ENCODE data around the gene CD300A.

The CD300A gene

GRCh38 chr17:74466111-74466827, at the start of gene CD300A:
Gene CD300A (plus strand): TSS chr17:74466634. CDS start chr17:74466704, 70 bp downstream.
- DNase-seq = no peak

DNA sequence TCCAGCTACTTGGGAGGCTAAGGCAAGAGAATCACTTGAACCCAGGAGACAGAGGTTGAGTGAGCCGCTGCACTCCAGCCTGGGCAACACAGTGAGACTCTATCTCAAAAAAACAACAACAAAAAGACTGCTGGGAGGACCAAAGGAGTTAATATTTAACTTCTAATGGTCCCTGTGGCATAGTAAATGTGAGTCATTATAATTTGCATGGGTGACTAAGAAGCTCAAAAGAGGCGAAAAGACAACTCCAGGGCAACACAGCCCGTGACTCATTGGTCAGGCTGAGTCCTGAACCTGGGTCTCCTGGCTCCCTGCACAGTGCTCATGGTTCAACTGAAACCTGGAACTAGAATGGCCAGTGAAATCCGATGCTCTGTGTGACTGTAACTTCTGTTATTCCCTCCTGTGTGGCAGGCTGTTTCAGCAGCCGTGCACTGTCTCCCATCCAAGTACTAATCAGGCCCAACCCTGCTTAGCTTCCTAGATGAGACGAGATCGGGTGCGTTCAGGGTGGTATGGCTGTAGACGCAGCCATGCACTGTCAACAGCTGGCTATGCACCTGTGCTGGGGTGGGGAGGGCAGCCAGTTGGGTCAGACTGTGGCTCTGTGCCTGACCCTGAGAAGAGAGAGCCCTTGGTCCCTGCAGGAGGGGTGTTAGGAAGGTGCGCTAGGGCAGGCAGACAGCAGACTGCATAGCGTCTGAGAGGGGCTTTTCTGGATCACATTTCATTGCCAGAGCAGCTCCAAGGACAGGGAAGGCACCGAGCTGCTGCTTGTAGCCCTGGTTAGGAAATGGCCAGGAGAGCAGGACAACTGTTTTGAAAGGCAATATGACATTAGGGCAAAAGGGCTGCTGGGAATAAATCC, 49.0 kb upstream of the CD300A start:
- no peak for DNase-seq

DNA sequence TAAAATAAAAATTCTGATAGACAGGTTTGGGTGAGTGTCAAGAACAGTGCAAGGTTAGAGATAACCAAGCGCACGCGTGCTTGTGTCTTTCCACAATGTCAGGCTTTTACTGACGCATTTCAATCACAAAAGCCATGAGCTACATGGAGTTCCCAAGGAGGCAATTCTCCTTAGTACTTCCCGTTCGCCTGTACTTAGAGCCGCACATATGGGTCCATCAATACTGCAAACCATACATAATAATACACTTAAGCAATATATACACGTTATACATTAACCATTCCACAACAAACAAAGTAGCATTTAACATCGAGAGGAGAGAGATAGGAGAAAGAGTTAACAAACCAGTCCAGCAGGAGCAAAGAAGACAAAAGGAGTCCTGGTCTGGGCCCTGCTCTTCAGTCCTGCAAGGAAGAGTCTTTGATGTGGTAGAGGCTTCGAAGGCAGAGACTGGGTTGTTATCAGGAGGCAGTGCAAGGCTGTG, 46.5 kb upstream of the CD300A start:
- DNase-seq = no peak

DNA sequence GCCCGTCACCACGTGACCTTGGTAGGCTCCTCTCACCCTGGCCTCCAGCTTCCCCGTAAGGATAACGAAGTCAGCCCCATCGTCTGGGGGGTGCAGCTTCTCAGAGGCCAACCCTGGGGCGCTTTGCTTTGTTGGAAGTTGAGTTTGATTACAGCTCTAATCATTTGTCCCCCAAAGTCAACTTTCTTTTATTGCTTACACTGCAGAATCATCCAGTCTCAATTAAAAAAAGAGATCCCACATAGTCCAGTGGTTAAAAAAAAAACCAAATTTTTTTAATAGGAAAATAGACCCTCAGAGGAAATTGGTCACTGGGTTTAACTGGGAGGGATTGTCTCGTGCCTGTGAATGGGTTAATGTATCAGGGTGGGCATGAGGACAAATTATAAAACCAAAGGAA, 42.3 kb upstream of the CD300A start:
- no peak for DNase-seq

DNA sequence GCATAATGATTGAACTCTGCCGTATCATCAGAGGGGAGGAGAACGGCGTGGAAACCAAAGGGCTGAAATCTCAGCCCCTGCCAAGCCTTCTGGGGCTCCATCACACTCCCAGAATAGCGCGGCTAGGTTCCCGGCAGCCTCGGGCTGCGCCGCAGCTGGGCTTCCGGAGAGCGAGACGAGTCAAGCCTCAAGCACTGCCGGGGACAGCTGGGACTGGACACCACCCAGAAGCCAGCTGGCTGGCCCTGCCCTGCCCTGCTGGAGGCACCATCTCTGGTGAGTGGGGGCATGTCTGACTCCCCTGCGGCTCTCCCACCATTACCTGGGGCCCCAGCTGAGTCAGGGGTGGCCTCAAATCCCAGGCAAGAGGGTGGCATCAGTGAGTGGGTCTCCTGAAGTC, 41.8 kb upstream of the CD300A start:
- no peak for DNase-seq

GRCh38 chr17:74426551-74427047, 39.8 kb upstream of the CD300A start:
- DNase-seq = no peak

- DNase-seq = no peak
Observed at GRCh38 chr17:74427048-74427762, 39.2 kb upstream of the CD300A start.

- no peak for DNase-seq
Observed at GRCh38 chr17:74427763-74428153, 38.7 kb upstream of the CD300A start.

- DNase-seq = no peak
Observed at GRCh38 chr17:74429604-74430384, 36.6 kb upstream of the CD300A start.

DNA sequence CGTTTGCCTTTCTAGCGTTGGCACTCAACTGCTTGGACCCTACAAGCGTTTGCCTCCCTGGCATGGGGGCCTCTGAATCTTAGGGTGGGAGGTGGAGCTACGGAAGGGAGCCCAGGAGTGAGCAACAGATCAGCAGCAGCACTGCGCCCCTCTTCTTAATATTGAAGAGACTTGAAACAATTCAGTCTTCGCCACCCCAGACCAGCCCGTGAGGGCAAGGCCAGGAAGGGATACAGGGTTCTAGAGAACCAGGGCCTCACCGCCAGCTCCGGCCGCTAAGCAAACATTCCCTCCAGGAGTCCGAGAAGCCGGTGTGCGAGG, 36.1 kb upstream of the CD300A start:
- DNase-seq = no peak

DNA sequence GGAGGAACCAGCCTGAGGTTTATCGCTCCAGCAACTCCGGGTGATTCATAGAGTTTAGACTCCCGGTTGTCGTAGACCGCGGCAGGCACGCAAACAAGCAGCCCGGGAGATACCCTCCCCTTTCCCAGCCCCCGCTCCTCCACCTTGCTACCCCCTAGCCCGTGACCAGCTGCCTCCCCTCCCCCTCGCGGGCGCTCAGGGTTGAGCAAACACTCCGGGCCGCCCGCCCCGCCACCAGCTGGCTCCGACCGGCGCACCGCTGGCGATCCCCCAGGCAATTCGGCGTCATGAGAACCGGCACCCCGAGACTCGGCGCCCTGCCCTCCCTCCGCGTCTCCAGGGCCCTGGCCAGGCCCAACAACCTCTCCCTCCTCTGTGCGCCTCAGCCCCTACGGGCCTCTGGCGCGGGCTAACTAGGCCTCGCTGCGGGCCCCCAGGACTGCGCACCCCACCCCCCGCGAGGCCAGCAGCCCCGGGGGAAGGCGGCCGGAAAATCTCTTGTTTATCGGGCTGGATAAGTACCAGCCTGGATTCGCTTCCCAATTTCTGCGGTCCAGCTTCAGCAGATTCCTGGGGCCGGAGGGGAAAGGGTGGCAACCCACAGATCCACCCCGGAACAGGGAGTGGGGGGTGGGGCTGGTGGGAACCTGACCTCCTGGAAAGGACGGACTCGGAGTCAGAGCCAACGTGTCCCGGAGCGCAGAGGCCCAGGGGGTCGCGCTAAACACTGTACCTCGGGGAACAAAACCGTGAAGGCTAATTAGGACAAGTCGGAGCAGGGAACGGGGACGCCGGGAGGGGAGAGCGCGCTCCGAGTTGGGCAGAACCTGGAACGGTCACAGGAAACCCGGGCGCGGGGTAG, 35.5 kb upstream of the CD300A start:
- no peak for DNase-seq

DNA sequence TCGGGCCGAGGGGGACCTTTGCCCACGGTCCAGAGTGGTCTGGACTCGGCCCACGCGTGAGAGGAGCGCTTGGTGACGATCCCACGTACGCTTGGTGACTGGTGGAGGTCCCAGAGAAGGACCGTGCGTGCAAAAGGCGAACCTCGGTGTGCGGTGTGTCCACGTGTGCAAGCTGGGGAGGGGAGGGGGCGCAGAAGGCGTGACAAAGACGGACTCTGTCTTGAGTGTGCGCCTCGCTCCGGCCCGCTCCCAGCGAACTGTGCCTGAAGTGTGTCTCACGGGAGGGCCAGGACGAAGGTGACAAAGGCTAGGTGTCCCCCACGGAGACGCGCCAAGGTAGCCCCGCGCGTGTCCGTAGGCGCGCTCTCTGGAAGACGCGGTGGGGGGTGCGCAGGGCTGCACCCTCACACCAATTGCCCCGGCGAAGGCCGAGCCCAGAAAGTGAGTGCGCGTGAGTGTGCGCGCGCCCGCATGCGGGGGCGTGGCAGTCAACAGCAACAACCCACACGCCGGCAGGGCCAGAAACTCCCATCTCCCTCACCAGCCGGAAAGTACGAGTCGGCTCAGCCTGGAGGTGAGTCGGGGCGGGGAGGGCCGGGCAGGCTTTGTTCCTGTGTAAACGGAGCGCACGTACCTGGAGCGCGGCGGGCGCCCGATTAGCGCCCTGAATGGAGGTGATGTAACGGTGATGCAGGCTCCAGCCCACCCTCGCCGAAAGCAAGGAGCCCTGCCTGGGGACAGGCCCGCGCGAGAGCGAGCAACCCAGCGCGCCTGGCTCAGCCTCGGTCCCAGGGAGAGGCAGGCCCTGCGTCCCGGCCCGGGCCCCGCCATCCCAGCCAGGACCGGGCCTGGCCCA, 34.6 kb upstream of the CD300A start, which contains the start of gene GPRC5C:
TSS of gene GPRC5C (plus strand) at position 521 of the 856 bp plus-strand sequence. CDS start 7,689 bp downstream, outside the sequence.
- peak in 1 of 2 experiments; percentile 44 for DNase-seq

GRCh38 chr17:74432424-74432690, 34.1 kb upstream of the CD300A start:
- no peak for DNase-seq

DNA sequence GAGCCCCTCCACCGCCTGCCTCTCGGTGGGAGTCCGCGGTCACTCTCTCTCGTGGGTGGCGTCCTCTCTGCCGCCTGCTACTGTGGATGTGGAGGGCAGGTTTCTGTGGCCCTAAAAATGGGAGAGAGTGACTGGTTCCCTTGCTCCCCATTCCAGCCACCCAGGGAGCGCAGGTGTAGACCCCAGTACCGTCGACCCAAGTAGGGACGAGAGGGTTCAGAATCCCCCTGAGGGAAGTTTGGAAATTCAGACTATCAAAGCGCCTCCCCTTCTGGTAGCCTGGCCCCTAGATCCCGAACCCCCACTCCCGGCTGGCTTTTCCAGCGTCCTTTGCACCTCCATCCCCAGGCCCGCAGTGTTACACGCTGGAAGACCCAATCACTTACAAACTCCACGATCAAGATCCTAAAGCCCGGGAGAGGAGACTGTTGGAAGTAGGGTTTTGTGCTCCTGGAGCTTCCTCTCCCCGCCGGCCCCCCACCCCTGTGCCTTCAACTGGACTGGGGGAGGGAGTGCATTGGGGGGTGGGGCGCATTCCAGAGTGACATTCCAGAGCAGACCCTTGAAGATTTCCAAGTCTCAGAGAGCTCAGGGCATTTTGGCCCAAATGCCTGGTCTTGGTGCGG, 33.6 kb upstream of the CD300A start:
- DNase-seq = no peak

DNA sequence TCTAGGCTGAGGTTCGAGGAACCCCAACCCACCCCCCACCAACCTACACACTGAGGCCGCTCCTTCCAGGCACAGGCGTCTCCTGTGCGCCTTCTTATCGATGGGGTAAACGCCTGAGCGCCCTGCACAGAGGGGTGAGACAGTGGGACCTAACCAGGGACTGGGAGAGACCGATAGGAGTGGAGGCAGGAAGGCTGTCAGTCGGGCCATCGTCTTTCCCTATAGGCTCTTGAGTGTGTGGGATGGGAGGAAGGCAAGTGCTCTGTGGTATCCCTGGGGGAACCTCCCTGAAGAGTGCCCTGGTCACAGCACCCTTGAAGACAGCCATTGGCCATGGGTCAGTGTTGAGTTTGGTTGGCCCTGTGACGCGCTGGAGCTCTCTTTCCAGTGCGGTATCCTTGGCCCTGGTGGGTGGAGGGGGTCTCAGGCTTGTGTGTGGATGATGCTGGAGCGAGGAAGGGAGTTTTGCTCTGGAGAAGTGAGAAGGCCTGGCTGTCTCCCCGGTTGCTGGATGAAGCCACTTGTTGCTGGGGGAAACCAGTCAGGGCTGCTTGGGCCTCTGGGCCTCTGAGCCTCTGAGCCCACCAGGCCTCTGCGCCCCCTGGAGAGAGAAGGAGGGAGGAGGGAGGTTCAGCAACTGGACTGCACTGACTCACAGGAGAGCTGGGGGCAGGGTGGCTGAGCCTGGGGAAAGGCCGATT, 32.9 kb upstream of the CD300A start:
- no peak for DNase-seq

DNA sequence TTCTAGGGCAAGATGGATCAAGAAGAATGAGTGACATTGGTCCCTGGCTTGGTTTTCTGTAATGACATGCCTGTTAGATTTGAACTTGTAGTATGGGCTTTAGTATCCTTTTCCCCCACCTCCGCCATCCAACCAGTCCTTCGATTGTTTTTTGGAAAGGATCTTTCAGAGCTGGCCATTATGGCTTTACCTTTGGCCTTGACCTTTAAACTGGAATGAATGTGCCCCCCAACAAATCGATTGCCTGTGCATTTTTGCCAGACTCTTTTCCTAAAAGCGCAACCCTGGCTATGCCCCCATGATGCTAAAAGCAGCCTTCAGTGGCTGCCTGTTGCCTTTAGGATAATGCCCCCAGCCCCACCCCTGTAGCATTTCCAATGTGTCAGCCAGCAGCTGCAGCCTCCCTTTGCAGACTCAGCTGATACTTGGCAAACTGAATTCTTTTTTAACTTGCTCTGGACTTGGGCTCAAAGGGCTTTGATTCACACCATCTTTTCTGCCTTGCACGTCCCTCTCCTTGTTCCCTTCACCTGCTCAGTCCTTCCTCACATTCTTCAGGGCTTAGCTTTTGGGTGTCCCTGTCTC, 30.6 kb upstream of the CD300A start:
- no peak for DNase-seq

DNA sequence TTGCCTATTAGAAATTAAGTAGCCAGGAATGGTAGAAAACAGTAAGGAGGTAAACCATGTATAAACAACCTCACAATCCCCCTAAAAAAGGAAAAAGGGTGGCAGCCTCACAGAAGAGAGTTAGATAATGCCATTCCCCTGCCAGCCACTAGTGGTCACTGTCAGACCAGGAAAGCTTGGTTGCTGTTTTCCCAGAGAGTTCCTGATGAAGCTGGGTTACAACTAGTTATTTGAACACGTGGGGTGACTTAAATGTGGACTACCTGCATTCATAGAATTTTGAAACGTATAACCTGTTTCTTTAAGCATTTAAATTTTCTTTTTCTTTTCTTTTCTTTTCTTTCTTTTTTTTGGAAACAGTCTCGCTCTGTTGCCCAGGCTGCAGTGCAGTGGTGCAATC, 28.7 kb upstream of the CD300A start:
- no peak for DNase-seq

DNA sequence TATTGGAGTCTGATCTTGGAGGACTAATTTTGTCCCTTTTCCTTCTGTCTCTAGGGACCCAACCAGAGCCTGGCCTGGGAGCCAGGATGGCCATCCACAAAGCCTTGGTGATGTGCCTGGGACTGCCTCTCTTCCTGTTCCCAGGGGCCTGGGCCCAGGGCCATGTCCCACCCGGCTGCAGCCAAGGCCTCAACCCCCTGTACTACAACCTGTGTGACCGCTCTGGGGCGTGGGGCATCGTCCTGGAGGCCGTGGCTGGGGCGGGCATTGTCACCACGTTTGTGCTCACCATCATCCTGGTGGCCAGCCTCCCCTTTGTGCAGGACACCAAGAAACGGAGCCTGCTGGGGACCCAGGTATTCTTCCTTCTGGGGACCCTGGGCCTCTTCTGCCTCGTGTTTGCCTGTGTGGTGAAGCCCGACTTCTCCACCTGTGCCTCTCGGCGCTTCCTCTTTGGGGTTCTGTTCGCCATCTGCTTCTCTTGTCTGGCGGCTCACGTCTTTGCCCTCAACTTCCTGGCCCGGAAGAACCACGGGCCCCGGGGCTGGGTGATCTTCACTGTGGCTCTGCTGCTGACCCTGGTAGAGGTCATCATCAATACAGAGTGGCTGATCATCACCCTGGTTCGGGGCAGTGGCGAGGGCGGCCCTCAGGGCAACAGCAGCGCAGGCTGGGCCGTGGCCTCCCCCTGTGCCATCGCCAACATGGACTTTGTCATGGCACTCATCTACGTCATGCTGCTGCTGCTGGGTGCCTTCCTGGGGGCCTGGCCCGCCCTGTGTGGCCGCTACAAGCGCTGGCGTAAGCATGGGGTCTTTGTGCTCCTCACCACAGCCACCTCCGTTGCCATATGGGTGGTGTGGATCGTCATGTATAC, 26.5 kb upstream of the CD300A start:
- DNase-seq = no peak
